ENCODE measurements around the gene GMFB. TPM values are rescaled to one million over a fixed set of nuclear protein-coding genes. Genes with fewer than 3 reads are reported as not detected.

Gene GMFB
- polyA plus RNA-seq, 1 donor from 2014 or later: 208 TPM

GRCh38 chr14:54453252-54453651 is 35.5 kb downstream of the GMFB start:
- no peak overlapping the region for H3K4me3 ChIP-seq (ENCODE audit: low read length)
- H3K79me2 ChIP-seq (replicated peaks; ENCODE audit: insufficient read depth, low read length): no peaks in the 10 kb centered on the region
- no peak for TF ChIP-seq EZH2 (IDR thresholded peaks at IDR 0.05; ENCODE audit: borderline replicate concordance, insufficient read depth, low read length, poor library complexity, severe bottlenecking)
- TF ChIP-seq POLR2AphosphoS5 (IDR thresholded peaks at IDR 0.05): no peak
- TF ChIP-seq CTCF (IDR thresholded peaks at IDR 0.05; ENCODE audit: poor library complexity, severe bottlenecking): no peak
- TF ChIP-seq TAF1 (IDR thresholded peaks at IDR 0.05; ENCODE audit: low read depth): no peak
- no peak for TF ChIP-seq RAD21 (conservative IDR thresholded peaks at IDR 0.05)
- TF ChIP-seq REST (IDR thresholded peaks at IDR 0.05; ENCODE audit: borderline replicate concordance): no peak
- no peak for TF ChIP-seq EP300 (conservative IDR thresholded peaks at IDR 0.05; ENCODE audit: poor library complexity, severe bottlenecking)
- TF ChIP-seq SMC3 (conservative IDR thresholded peaks at IDR 0.05; ENCODE audit: poor library complexity): no peak
- no peak for TF ChIP-seq MXI1 (conservative IDR thresholded peaks at IDR 0.05; ENCODE audit: poor library complexity, severe bottlenecking)
- H4K20me1 ChIP-seq (ENCODE audit: insufficient read depth): no peaks in the 10 kb centered on the region
- H3F3A ChIP-seq (ENCODE audit: insufficient read depth, low read length, poor library complexity, severe bottlenecking): no peaks in the 10 kb centered on the region
- no peak overlapping the region for H3K4me2 ChIP-seq (ENCODE audit: low read length)
- no peaks in the 10 kb centered on the region for H3K36me3 ChIP-seq (ENCODE audit: insufficient read depth, low read length)
- no peaks in the 10 kb centered on the region for H3K9me3 ChIP-seq (ENCODE audit: low read length)
- H3K27me3 ChIP-seq (ENCODE audit: insufficient read depth, low read depth, low read length): no peaks in the 10 kb centered on the region
- H3K9me2 ChIP-seq (ENCODE audit: insufficient read depth, low read length): no peaks in the 10 kb centered on the region
- no peak overlapping the region for H2AFZ ChIP-seq (ENCODE audit: low read depth, low read length)
- H3K9ac ChIP-seq (ENCODE audit: low read length): no peak overlapping the region
- no peak overlapping the region for H3K27ac ChIP-seq (ENCODE audit: low read length)

DNA sequence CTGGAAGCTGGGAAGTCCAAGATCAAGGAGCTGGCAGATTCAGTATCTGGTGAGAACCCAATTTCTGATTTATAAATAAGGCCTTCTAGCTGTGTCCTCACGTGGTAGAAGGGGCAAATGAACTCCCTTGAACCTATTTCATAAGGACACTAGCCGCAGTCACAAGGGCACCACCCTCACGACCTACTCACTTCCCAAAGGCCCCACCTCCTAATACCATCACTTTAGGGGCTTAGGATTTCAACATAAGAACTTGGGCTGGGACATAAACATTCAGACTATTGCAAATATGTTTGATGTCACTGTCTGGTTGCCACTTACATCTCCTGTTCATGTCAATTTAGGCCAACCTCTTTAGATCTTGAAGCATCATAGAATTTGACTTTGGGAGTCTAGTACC is 36.8 kb downstream of the GMFB start:
- Histone ChIP-seq H3K27ac (ENCODE audit: low read length) (no peak overlapping the region), H3K9ac (ENCODE audit: low read length) (no peak overlapping the region), H2AFZ (ENCODE audit: low read depth, low read length) (no peak overlapping the region), H3K4me2 (ENCODE audit: low read length) (no peak overlapping the region), H3K36me3 (ENCODE audit: insufficient read depth, low read length) (no peaks in the 10 kb centered on the region), H3K79me2 (replicated peaks; ENCODE audit: insufficient read depth, low read length) (no peaks in the 10 kb centered on the region), H4K20me1 (ENCODE audit: insufficient read depth) (no peaks in the 10 kb centered on the region), H3K9me3 (ENCODE audit: low read length) (no peaks in the 10 kb centered on the region), H3K9me2 (ENCODE audit: insufficient read depth, low read length) (no peaks in the 10 kb centered on the region), H3F3A (ENCODE audit: insufficient read depth, low read length, poor library complexity, severe bottlenecking) (no peaks in the 10 kb centered on the region), H3K27me3 (ENCODE audit: insufficient read depth, low read depth, low read length) (no peaks in the 10 kb centered on the region), H3K4me3 (ENCODE audit: low read length) (no peak overlapping the region)
- no peak for TF ChIP-seq CTCF (IDR thresholded peaks at IDR 0.05; ENCODE audit: poor library complexity, severe bottlenecking)
- no peak for TF ChIP-seq RAD21 (conservative IDR thresholded peaks at IDR 0.05)
- no peak for TF ChIP-seq POLR2AphosphoS5 (IDR thresholded peaks at IDR 0.05)
- TF ChIP-seq TAF1 (IDR thresholded peaks at IDR 0.05; ENCODE audit: low read depth): no peak
- TF ChIP-seq EZH2 (IDR thresholded peaks at IDR 0.05; ENCODE audit: borderline replicate concordance, insufficient read depth, low read length, poor library complexity, severe bottlenecking): no peak
- TF ChIP-seq MXI1 (conservative IDR thresholded peaks at IDR 0.05; ENCODE audit: poor library complexity, severe bottlenecking): no peak
- no peak for TF ChIP-seq SMC3 (conservative IDR thresholded peaks at IDR 0.05; ENCODE audit: poor library complexity)
- no peak for TF ChIP-seq REST (IDR thresholded peaks at IDR 0.05; ENCODE audit: borderline replicate concordance)
- no peak for TF ChIP-seq EP300 (conservative IDR thresholded peaks at IDR 0.05; ENCODE audit: poor library complexity, severe bottlenecking)

Measured in neural cell (in vitro differentiated cells).